DOHH2 (cell line): Measurements from ENCODE around the gene ZMIZ1.

Experiments used
- H3F3A ChIP-seq: fragments of 200-600 bp; sonication (generic), shearing (Covaris generic); 2 replicates; pipeline ENCODE4 v1.6.0; 2016; ENCODE audit warnings: antibody characterized with exemption, mild to moderate bottlenecking; ENCODE audit not compliant: control insufficient read depth, insufficient read depth
- H3K27ac ChIP-seq: fragments of 200-600 bp; sonication (generic); 2 replicates; pipeline ENCODE4 v1.5.1; 2014; ENCODE audit warnings: low read depth, mild to moderate bottlenecking, low read length, moderate library complexity
- H3K27me3 ChIP-seq: fragments of 200-600 bp; sonication (generic); 2 replicates; pipeline ENCODE4 v1.6.1; 2014; ENCODE audit warnings: mild to moderate bottlenecking, low read length, mixed read lengths; ENCODE audit not compliant: control insufficient read depth
- H3K36me3 ChIP-seq: fragments of 200-600 bp; sonication (generic); 2 replicates; pipeline ENCODE4 v1.6.1; 2014; ENCODE audit warnings: mild to moderate bottlenecking, low read length, moderate library complexity, mixed read lengths; ENCODE audit not compliant: control insufficient read depth
- H3K4me1 ChIP-seq: fragments of 200-600 bp; sonication (generic); 2 replicates; pipeline ENCODE4 v1.6.1; 2014; ENCODE audit warnings: mild to moderate bottlenecking, low read length, mixed read lengths; ENCODE audit not compliant: control insufficient read depth
- H3K4me2 ChIP-seq: fragments of 200-600 bp; sonication (generic); 2 replicates; pipeline ENCODE4 v1.6.0; 2014; ENCODE audit warnings: mild to moderate bottlenecking, low read length, moderate library complexity
- H3K4me3 ChIP-seq: fragments of 200-600 bp; sonication (generic); 2 replicates; pipeline ENCODE4 v1.5.1; 2014; ENCODE audit warnings: mild to moderate bottlenecking, low read length, mixed read lengths
- H3K79me2 ChIP-seq: fragments of 200-600 bp; sonication (generic); 2 replicates; pipeline ENCODE4 v1.6.1; 2014; ENCODE audit warnings: mild to moderate bottlenecking, low read length, mixed read lengths; ENCODE audit not compliant: control insufficient read depth
- H3K9me2 ChIP-seq: fragments of 200-600 bp; sonication (generic); replicated peaks from 2 replicates; pipeline ENCODE4 v1.6.1; 2014; ENCODE audit warnings: mild to moderate bottlenecking, low read length, mixed read lengths; ENCODE audit not compliant: control insufficient read depth
- H3K9me3 ChIP-seq: fragments of 200-600 bp; sonication (generic); 2 replicates; pipeline ENCODE4 v1.6.1; 2014; ENCODE audit warnings: antibody characterized with exemption, low read length, mixed read lengths; ENCODE audit not compliant: control insufficient read depth, insufficient read depth
- H4K20me1 ChIP-seq: fragments of 200-600 bp; sonication (generic); 2 replicates; pipeline ENCODE4 v1.6.0; 2014; ENCODE audit warnings: low read depth, mild to moderate bottlenecking, antibody characterized with exemption, low read length, moderate library complexity; ENCODE audit not compliant: control insufficient read depth, insufficient read depth
- CTCF ChIP-seq: fragments of 200-600 bp; sonication (generic); IDR thresholded peaks from one replicate; pipeline ENCODE4 v1.5.1; 2014; ENCODE audit warnings: antibody characterized with exemption, mild to moderate bottlenecking, low read depth, low read length; ENCODE audit not compliant: poor library complexity, severe bottlenecking
- EZH2phosphoT487 ChIP-seq: fragments of 200-600 bp; sonication (generic); IDR thresholded peaks from 2 replicates; pipeline ENCODE4 v1.6.1; 2017; ENCODE audit warnings: borderline replicate concordance, mild to moderate bottlenecking, antibody characterized with exemption, low read length, moderate library complexity, mixed read lengths

The ZMIZ1 gene

DNA sequence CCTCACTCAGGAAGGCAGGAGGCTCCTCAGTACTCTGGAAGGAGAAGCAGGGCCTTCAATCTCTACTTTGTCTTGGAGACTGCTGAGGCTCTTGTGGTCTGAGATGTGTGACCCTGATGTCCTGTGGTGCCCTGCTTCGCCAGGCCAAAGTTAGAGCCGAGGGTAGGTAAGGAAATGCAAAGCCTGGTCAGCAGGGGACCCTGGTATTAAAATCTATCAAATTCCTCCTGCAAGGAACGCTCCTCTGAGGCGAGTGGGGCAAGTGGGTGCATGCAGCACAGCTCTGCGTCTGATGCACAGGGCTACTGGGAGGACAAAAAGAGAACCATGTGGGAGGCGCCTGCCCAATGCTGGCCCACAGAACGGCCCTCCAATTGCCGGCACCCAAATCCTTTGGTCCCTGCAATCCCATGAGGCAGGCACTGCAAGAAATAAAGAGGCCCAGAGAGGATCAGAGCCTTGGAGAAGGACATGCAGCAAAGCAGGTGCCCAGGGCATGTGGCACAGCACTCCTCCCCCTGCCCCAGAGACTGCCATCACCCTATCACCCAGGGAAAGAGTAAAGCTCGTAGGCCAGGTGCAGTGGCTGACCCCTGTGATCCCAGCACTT, 23.1 kb upstream of the ZMIZ1 start:
- TF ChIP-seq CTCF (no peak), EZH2phosphoT487 (no peak)
- Histone ChIP-seq H3K79me2 (no peaks in the 10 kb centered on the region), H3K9me2 (no peaks in the 10 kb centered on the region), H3K4me3 (no peak overlapping the region), H3K9me3 (no peaks in the 10 kb centered on the region), H3K27ac (no peak overlapping the region), H3F3A (no peaks in the 10 kb centered on the region), H3K36me3 (no peaks in the 10 kb centered on the region), H3K27me3 (peaks cover 41% of the 10 kb centered on the region), H3K4me1 (peaks cover 7% of the 10 kb centered on the region), H4K20me1 (no peaks in the 10 kb centered on the region), H3K4me2 (no peak overlapping the region)

DNA sequence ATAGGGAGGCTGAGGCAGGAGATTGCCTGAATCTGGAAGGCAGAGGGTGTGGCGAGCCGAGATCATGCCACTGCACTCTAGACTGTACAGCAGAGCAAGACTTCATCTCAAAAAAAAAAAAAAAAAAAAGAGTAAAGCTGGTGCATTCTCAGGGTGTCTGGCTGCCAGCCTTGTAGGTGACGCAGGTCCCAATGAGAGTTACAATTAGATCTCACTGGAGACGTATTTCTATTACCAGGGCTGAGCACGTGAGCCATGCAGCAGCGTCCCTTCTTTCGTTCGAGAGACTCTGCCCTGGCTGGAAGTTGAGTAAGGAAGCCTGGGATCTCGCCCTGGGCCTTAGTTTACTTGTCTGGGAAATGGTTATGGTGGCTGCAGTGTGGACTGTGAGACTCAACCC, 22.4 kb upstream of the ZMIZ1 start:
- no peaks in the 10 kb centered on the region for H3K79me2 ChIP-seq
- H4K20me1 ChIP-seq: no peaks in the 10 kb centered on the region
- no peak overlapping the region for H3K27ac ChIP-seq
- no peaks in the 10 kb centered on the region for H3K9me2 ChIP-seq
- no peak overlapping the region for H3K4me2 ChIP-seq
- H3K4me3 ChIP-seq: no peak overlapping the region
- H3K36me3 ChIP-seq: no peaks in the 10 kb centered on the region
- H3F3A ChIP-seq: no peaks in the 10 kb centered on the region
- peaks cover 34% of the 10 kb centered on the region for H3K27me3 ChIP-seq
- H3K4me1 ChIP-seq: peaks cover 7% of the 10 kb centered on the region
- no peaks in the 10 kb centered on the region for H3K9me3 ChIP-seq
- no peak for TF ChIP-seq EZH2phosphoT487
- no peak for TF ChIP-seq CTCF

DNA sequence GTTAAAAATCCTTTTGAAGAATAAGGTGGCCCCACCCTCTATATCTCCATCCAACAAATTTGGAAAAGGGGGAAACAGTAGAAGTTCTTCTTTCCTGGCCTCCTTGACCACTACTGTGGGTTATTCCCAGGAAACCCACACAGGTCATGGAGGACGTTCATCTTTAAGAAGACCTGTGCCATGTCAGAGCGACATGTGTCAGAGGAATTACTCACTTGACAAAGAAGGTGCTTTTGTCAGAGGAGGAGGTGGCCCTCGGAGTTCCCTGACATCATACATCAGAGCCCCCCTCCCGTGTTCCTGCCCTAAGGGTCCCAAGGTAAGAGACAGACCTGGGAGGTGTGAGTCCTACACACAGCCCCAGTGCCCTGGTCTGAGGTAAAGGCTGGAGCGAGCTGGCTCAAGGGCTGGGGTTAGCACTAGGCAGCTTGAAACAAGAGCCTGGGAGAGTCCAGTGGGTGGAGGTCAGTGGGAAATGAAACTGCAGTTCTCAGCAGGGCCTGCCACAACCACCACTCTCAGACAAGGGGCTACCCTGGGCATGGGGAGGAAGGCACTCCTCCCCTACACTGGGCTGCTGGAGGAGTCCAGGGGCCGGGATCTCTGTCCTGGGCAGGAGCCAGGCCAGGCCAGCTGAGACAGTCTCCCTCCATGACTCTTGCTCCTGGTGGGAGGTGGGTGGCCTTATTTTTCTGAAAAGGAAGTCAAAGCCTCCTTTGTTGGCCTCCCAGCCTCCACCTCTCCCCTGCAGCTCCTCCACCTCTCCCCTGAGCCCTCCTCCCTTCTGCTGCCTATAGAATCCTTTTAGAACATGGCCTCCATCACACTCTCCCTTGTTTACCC, 21.8 kb upstream of the ZMIZ1 start:
- no peaks in the 10 kb centered on the region for H3K36me3 ChIP-seq
- no peak overlapping the region for H3K27ac ChIP-seq
- no peaks in the 10 kb centered on the region for H3F3A ChIP-seq
- no peak overlapping the region for H3K4me3 ChIP-seq
- H4K20me1 ChIP-seq: no peaks in the 10 kb centered on the region
- H3K27me3 ChIP-seq: peaks cover 30% of the 10 kb centered on the region
- H3K4me1 ChIP-seq: peaks cover 7% of the 10 kb centered on the region
- TF ChIP-seq CTCF (no peak), EZH2phosphoT487 (no peak)
- H3K9me2 ChIP-seq: no peaks in the 10 kb centered on the region
- H3K4me2 ChIP-seq: no peak overlapping the region
- no peaks in the 10 kb centered on the region for H3K79me2 ChIP-seq
- H3K9me3 ChIP-seq: no peaks in the 10 kb centered on the region
